B cell (primary cell): ENCODE data around the gene STOML1. TPM values are rescaled to one million over a fixed set of nuclear protein-coding genes. Genes with fewer than 3 reads are reported as not detected.

Experiments
- ATAC-seq: fragments of 200-7000 bp; cut with Tn5 transposase; one replicate; pipeline ENCODE4 v1.10.0; 2021; ENCODE audit warnings: low read depth, mild to moderate bottlenecking, moderate number of reproducible peaks, moderate library complexity
- CTCF ChIA-PET: fragments of 350-600 bp; sonication (Branson Sonifier 250); formaldehyde crosslinking; loops from one replicate; lab custom pipeline; 2021; ENCODE audit warnings: antibody characterized with exemption, inconsistent platforms; lab: Charles Lee
- POLR2A ChIA-PET: fragments of 350-600 bp; sonication (Branson Sonifier 250); formaldehyde crosslinking; loops from one replicate; lab custom pipeline; 2021; ENCODE audit warnings: antibody characterized with exemption; lab: Charles Lee
- DNase-seq: peaks from one replicate; pipeline ENCODE4 v3.0.0; 2013
- H2AFZ ChIP-seq: 2 replicates; pipeline ENCODE4 v1.6.1; 2012; ENCODE audit warnings: mild to moderate bottlenecking, low read depth, low read length; ENCODE audit not compliant: insufficient read depth, poor library complexity, severe bottlenecking
- H3K27ac ChIP-seq, 2 donors: 1 replicate in 1 of 2; 2 replicates in 1 of 2; pipeline ENCODE4 v1.5.1; 2012 to 2013; ENCODE audit warnings: low read length in 2 of 2, mild to moderate bottlenecking in 2 of 2, moderate library complexity in 1 of 2
- H3K27me3 ChIP-seq, 4 experiments: fragments of 200-600 bp in 1 of 4; sonication (generic) in 1 of 4; replicated peaks in 1 of 4; 1 replicate in 2 of 4; 2 replicates in 2 of 4; pipeline versions ENCODE4 v1.6.1 to v1.7.0; 2013 to 2016; ENCODE audit warnings: low read length in 3 of 4, mild to moderate bottlenecking in 2 of 4, mixed read lengths in 1 of 4, moderate library complexity in 1 of 4; ENCODE audit not compliant: insufficient read depth in 4 of 4, control insufficient read depth in 3 of 4; ENCODE audit errors: control extremely low read depth in 1 of 4
- H3K36me3 ChIP-seq, 2 experiments: replicated peaks in 1 of 2; 1 replicate in 1 of 2; 2 replicates in 1 of 2; pipeline versions ENCODE4 v1.6.1 to v1.7.1; 2013; ENCODE audit warnings: low read length in 1 of 2; ENCODE audit not compliant: insufficient read depth in 2 of 2, control insufficient read depth in 1 of 2; ENCODE audit errors: control extremely low read depth in 1 of 2, extremely low read depth in 1 of 2
- H3K4me1 ChIP-seq, 2 donors: fragments of 200-600 bp in 1 of 2; sonication (generic) in 1 of 2; 1 replicate in 1 of 2; 2 replicates in 1 of 2; pipeline versions ENCODE4 v1.5.1 to v1.6.1; 2013 to 2017; ENCODE audit warnings: low read length in 2 of 2; ENCODE audit not compliant: control insufficient read depth in 2 of 2, insufficient read depth in 2 of 2
- H3K4me2 ChIP-seq: replicated peaks from 2 replicates; pipeline ENCODE3; 2012; ENCODE audit warnings: mild to moderate bottlenecking, low read depth, low read length; ENCODE audit not compliant: poor library complexity, severe bottlenecking
- H3K4me3 ChIP-seq, 5 experiments: fragments of 200-600 bp in 1 of 5; sonication (generic) in 1 of 5; 1 replicate in 3 of 5; 2 replicates in 2 of 5; pipeline versions ENCODE4 v1.5.1 to v1.7.0; 2011 to 2016; ENCODE audit warnings: low read length in 4 of 5, mild to moderate bottlenecking in 4 of 5, low read depth in 2 of 5, control low read depth in 1 of 5, moderate library complexity in 1 of 5; ENCODE audit not compliant: insufficient read depth in 1 of 5; ENCODE audit errors: control extremely low read depth in 1 of 5, extremely low read depth in 1 of 5
- H3K79me2 ChIP-seq: fragments of 200-600 bp; sonication (generic); one replicate; pipeline ENCODE4 v1.6.0; 2016; ENCODE audit warnings: low read length; ENCODE audit not compliant: control insufficient read depth, insufficient read depth
- H3K9ac ChIP-seq: fragments of 200-600 bp; sonication (generic); 2 replicates; pipeline ENCODE4 v1.6.1; 2017; ENCODE audit warnings: mild to moderate bottlenecking, low read length, moderate library complexity
- H3K9me3 ChIP-seq, 3 donors: one replicate each; pipeline versions ENCODE4 v1.6.1 to v1.7.1; 2013; ENCODE audit warnings: low read length in 2 of 3; ENCODE audit not compliant: control insufficient read depth in 2 of 3, insufficient read depth in 1 of 3; ENCODE audit errors: control extremely low read depth in 1 of 3
- H4K20me1 ChIP-seq: 2 replicates; pipeline ENCODE4 v1.6.0; 2012; ENCODE audit warnings: mild to moderate bottlenecking, low read length; ENCODE audit not compliant: insufficient read depth, control insufficient read depth, poor library complexity, severe bottlenecking
- H3K27ac Mint-ChIP-seq: one replicate; pipeline ENCODE4 v1.8.0; 2021; ENCODE audit warnings: mixed read lengths
- H3K27me3 Mint-ChIP-seq: one replicate; pipeline ENCODE4 v1.8.0; 2021; ENCODE audit warnings: mixed read lengths
- H3K4me1 Mint-ChIP-seq: one replicate; pipeline ENCODE4 v1.8.0; 2021; ENCODE audit warnings: mixed read lengths
- H3K4me3 Mint-ChIP-seq: one replicate; pipeline ENCODE4 v1.8.0; 2021; ENCODE audit warnings: mixed read lengths
- H3K9me3 Mint-ChIP-seq: one replicate; pipeline ENCODE4 v1.8.0; 2022; ENCODE audit warnings: mixed read lengths; ENCODE audit not compliant: insufficient read depth
- EZH2 ChIP-seq: IDR thresholded peaks from 2 replicates; pipeline ENCODE4 v1.6.1; 2012; ENCODE audit warnings: borderline replicate concordance, low read depth, mild to moderate bottlenecking, moderate library complexity, low read length; ENCODE audit not compliant: insufficient read depth, poor library complexity, severe bottlenecking
- WGBS: methylation state at CpG from one replicate; pipeline ENCODE4 v1.1.5; 2013; ENCODE audit warnings: missing lambda C conversion rate; ENCODE audit not compliant: insufficient coverage; 5-methylcytosine and 5-hydroxymethylcytosine counted together
- intact Hi-C: fragments of 100-400 bp; cut with micrococcal nuclease; formaldehyde crosslinking; loops from one replicate; pipeline ENCODE4 v1.10.0; 2022
- polyA plus RNA-seq: library from polyadenylated mRNA; depleted of rRNA; stranded (reverse); fragments of >200 nt; gene quantifications from 2 replicates; pipeline ENCODE4 v1.2.3, GENCODE V29; 2012
- total RNA-seq, 2 donors: library from RNA; stranded (reverse); fragments of 120-200 nt in 1 of 2; gene quantifications; 1 replicate in 1 of 2; 2 replicates in 1 of 2; pipeline versions ENCODE4 v1.2.3 to v1.2.4, GENCODE V29; 2013 to 2022
- TF ChIP-seq, protein P1 (sequence below): fragments of 200-600 bp; IDR thresholded peaks from one replicate; pipeline ENCODE4 v1.8.0; 2022; ENCODE audit warnings: antibody characterized with exemption, mild to moderate bottlenecking

The STOML1 gene
- total and polyA plus RNA-seq, 2 donors (not counting 1 experiment from before 2014, with no cell fraction given), result 6.2 to 11.3 TPM

DNA sequence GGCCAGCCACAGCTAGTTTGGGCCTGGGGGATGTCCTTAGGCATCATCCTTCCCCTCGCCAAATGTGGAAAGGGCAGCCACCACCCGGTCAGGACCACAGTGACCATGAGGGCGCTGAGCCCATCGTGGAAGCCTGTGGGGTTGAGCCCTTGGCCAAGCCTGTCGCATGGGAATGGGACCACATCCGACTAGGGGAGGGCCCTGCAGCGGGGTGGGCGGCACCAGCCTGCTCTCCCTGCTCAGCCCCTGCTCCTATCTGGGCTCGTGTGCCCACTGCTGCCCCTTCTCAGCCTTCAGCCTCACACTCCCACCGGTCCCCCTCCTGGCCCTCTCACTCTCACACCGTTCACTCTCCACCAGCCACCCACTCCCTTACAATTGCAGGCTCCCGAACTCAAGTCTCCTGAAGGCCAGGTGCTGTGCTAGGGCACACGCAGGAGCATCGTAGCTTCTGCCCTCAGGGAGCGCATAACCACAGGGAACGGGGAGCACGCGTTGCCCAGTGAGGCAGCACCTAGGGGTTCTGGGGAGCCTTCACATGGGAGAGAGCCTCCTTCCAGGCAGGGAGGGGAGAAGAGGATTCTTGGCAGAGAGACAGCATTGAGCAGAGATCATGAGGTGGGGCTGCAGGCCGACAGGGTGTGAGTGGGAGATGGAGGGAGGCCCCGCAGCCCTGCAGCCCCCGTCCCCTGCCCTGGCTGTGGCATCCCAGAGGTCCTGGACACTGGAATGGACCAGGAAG is 39.8 kb downstream of the STOML1 start:
- Histone ChIP-seq H3K27me3 (peaks cover 0 to 7% (median 0%) of the 10 kb centered on the region in 4 experiments), H3K4me2 (no peak overlapping the region), H3K79me2 (no peaks in the 10 kb centered on the region), H4K20me1 (no peaks in the 10 kb centered on the region), H3K27ac (no peak overlapping the region), H2AFZ (no peak overlapping the region), H3K4me1 (peaks cover 6 to 10% of the 10 kb centered on the region in 2 donors), H3K36me3 (no peaks in the 10 kb centered on the region), H3K9me3 (no peaks in the 10 kb centered on the region), H3K9ac (no peak overlapping the region), H3K4me3 (no peak overlapping the region)
- H3K27ac Mint-ChIP-seq, result no peak overlapping the region
- DNase-seq (no peak), ATAC-seq (no peak)
- H3K27me3 Mint-ChIP-seq, result peaks cover 9% of the 10 kb centered on the region
- 95% methylated on average over 21 of the region's 21 CpGs for WGBS
- H3K4me3 Mint-ChIP-seq, result no peak overlapping the region
- H3K4me1 Mint-ChIP-seq, result peaks cover 12% of the 10 kb centered on the region
- H3K9me3 Mint-ChIP-seq, result no peaks in the 10 kb centered on the region
- CTCF ChIA-PET, result interaction anchor here (1.2 to 2.7 kb wide), 3 partner anchors 8 to 23 kb away, joined by 3 to 6 read pairs (median 5); no protein-coding TSS in a partner anchor
- POLR2A ChIA-PET, result no interaction called here
- intact Hi-C loops, result no loop called here
- TF ChIP-seq, protein P1, sequence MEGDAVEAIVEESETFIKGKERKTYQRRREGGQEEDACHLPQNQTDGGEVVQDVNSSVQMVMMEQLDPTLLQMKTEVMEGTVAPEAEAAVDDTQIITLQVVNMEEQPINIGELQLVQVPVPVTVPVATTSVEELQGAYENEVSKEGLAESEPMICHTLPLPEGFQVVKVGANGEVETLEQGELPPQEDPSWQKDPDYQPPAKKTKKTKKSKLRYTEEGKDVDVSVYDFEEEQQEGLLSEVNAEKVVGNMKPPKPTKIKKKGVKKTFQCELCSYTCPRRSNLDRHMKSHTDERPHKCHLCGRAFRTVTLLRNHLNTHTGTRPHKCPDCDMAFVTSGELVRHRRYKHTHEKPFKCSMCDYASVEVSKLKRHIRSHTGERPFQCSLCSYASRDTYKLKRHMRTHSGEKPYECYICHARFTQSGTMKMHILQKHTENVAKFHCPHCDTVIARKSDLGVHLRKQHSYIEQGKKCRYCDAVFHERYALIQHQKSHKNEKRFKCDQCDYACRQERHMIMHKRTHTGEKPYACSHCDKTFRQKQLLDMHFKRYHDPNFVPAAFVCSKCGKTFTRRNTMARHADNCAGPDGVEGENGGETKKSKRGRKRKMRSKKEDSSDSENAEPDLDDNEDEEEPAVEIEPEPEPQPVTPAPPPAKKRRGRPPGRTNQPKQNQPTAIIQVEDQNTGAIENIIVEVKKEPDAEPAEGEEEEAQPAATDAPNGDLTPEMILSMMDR, result no peak
- TF ChIP-seq EZH2, result no peak

DNA sequence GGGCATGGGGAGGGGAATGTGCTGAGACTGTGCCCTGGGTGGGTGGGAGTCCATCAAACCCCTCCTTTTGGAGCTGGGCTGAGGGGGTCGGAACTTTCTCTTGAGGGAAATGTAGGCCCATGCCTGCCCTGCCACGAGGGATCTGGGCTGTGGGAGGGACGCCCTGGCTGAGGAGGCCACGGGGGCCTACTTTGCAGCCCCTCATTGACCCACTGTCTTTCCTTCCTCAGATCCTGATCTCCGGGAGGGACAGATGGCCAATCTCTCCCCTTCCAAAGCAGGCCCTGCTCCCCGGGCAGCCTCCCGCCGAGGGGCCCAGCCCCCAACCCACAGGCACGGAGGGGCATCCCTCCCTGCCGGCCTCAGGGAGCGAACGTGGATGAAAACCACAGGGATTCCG is 40.5 kb downstream of the STOML1 start:
- TF ChIP-seq, protein P1, result no peak
- TF ChIP-seq EZH2, result no peak
- Histone ChIP-seq H3K27ac (no peak overlapping the region), H3K36me3 (no peaks in the 10 kb centered on the region), H2AFZ (peak overlapping the region; percentile 38), H3K4me3 (no peak overlapping the region), H3K9ac (no peak overlapping the region), H3K9me3 (no peaks in the 10 kb centered on the region), H4K20me1 (no peaks in the 10 kb centered on the region), H3K27me3 (peaks cover 0 to 7% (median 0%) of the 10 kb centered on the region in 4 experiments), H3K4me2 (no peak overlapping the region), H3K4me1 (peaks cover 6 to 10% of the 10 kb centered on the region in 2 donors), H3K79me2 (no peaks in the 10 kb centered on the region)
- Mint-ChIP-seq H3K4me1 (peaks cover 12% of the 10 kb centered on the region), H3K4me3 (no peak overlapping the region), H3K27me3 (peaks cover 4% of the 10 kb centered on the region), H3K9me3 (no peaks in the 10 kb centered on the region), H3K27ac (no peak overlapping the region)
- 51% methylated on average over 6 of the region's 13 CpGs for WGBS
- CTCF ChIA-PET, result interaction anchor here (0.7 to 2.2 kb wide), 9 partner anchors 9 to 24 kb away, joined by 3 to 20 read pairs (median 5); no protein-coding TSS in a partner anchor
- intact Hi-C loops, result loop anchor here (1.0 kb wide), 1 partner anchor 13 kb away; no protein-coding TSS in a partner anchor
- POLR2A ChIA-PET, result no interaction called here
- ATAC-seq, result no peak
- no peak for DNase-seq
